DND-41 (cell line): ENCODE results near the gene GALNTL6.

Experiments used
- ATAC-seq: fragments of 200-7000 bp; cut with Tn5 transposase; 3 replicates; pipeline ENCODE4 v1.9.1; 2021; ENCODE audit warnings: low read depth; ENCODE audit not compliant: insufficient read depth
- DNase-seq: peaks from one replicate; pipeline ENCODE4 v3.0.0-alpha.2; 2020
- H2AFZ ChIP-seq: 2 replicates; pipeline ENCODE4 v1.6.0; 2012; ENCODE audit warnings: low read depth, low read length
- H3K27ac ChIP-seq: 2 replicates; pipeline ENCODE4 v1.5.1; 2012; ENCODE audit warnings: low read length, inconsistent platforms
- H3K27me3 ChIP-seq: fragments of 200-600 bp; sonication (generic); 2 replicates; pipeline ENCODE4 v1.6.0; 2012; ENCODE audit warnings: low read length, mild to moderate bottlenecking, inconsistent platforms; ENCODE audit not compliant: insufficient read depth, poor library complexity
- H3K36me3 ChIP-seq: 2 replicates; pipeline ENCODE4 v1.5.1; 2012; ENCODE audit warnings: low read length, inconsistent platforms; ENCODE audit not compliant: insufficient read depth
- H3K4me1 ChIP-seq: 2 replicates; pipeline ENCODE4 v1.5.1; 2012; ENCODE audit warnings: mild to moderate bottlenecking, low read length; ENCODE audit not compliant: insufficient read depth
- H3K4me2 ChIP-seq: 2 replicates; pipeline ENCODE4 v1.6.0; 2012; ENCODE audit warnings: mild to moderate bottlenecking, moderate library complexity, low read length, inconsistent platforms; ENCODE audit not compliant: insufficient read depth
- H3K4me3 ChIP-seq, 2 experiments: fragments of 200-600 bp in 1 of 2; shearing (Covaris generic) in 1 of 2; 2 replicates each; pipeline ENCODE4 v1.5.1; 2012 to 2016; ENCODE audit warnings: inconsistent platforms in 2 of 2, low read length in 2 of 2, mild to moderate bottlenecking in 2 of 2, low read depth in 1 of 2, moderate library complexity in 1 of 2
- H3K79me2 ChIP-seq: 2 replicates; pipeline ENCODE4 v1.6.0; 2012; ENCODE audit warnings: low read length, inconsistent platforms; ENCODE audit not compliant: insufficient read depth
- H3K9ac ChIP-seq: 2 replicates; pipeline ENCODE4 v1.6.0; 2012; ENCODE audit warnings: low read depth, mild to moderate bottlenecking, inconsistent platforms, low read length, moderate library complexity
- H3K9me3 ChIP-seq: 2 replicates; pipeline ENCODE4 v1.5.1; 2012; ENCODE audit warnings: low read length, moderate library complexity, mild to moderate bottlenecking, inconsistent platforms; ENCODE audit not compliant: insufficient read depth, severe bottlenecking
- H4K20me1 ChIP-seq: 2 replicates; pipeline ENCODE4 v1.6.0; 2012; ENCODE audit warnings: low read length; ENCODE audit not compliant: insufficient read depth
- EZH2 ChIP-seq: IDR thresholded peaks from 3 replicates; pipeline ENCODE4 v1.6.1; 2012; ENCODE audit warnings: borderline replicate concordance, low read depth, mild to moderate bottlenecking, moderate library complexity, low read length, inconsistent platforms; ENCODE audit not compliant: severe bottlenecking
- TF ChIP-seq, protein P1 (sequence below): IDR thresholded peaks from 2 replicates; pipeline ENCODE4 v1.5.1; 2012; ENCODE audit warnings: borderline replicate concordance, low read length, moderate library complexity, mild to moderate bottlenecking; ENCODE audit not compliant: poor library complexity, severe bottlenecking; ENCODE audit errors: extremely low read depth

The GALNTL6 gene

DNA sequence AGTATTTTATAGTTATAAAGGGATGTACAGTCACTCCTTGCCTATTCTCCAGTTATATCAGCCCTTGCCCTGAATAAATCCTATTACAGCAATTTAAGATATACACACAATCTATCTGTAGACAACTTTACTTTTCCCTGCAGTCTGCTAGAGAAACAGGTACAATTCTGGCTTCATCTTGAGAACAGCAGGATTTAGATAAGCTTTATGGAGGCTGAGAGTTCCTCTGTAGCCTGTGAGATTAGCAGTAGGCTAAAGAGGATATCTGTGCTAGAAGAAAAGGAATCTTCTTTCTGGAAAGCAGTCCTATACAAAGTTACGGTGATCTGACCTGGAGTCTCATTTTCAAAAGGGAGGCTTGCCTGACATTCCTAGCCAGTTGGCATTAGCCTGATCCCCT lies 290.3 kb downstream of the GALNTL6 start:
- TF ChIP-seq, protein P1, sequence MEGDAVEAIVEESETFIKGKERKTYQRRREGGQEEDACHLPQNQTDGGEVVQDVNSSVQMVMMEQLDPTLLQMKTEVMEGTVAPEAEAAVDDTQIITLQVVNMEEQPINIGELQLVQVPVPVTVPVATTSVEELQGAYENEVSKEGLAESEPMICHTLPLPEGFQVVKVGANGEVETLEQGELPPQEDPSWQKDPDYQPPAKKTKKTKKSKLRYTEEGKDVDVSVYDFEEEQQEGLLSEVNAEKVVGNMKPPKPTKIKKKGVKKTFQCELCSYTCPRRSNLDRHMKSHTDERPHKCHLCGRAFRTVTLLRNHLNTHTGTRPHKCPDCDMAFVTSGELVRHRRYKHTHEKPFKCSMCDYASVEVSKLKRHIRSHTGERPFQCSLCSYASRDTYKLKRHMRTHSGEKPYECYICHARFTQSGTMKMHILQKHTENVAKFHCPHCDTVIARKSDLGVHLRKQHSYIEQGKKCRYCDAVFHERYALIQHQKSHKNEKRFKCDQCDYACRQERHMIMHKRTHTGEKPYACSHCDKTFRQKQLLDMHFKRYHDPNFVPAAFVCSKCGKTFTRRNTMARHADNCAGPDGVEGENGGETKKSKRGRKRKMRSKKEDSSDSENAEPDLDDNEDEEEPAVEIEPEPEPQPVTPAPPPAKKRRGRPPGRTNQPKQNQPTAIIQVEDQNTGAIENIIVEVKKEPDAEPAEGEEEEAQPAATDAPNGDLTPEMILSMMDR, result no peak
- no peak for TF ChIP-seq EZH2
- H3K27me3 ChIP-seq, result no peaks in the 10 kb centered on the region
- H4K20me1 ChIP-seq, result no peaks in the 10 kb centered on the region
- H3K79me2 ChIP-seq, result no peaks in the 10 kb centered on the region
- ATAC-seq (no peak), DNase-seq (no peak)
- H3K36me3 ChIP-seq, result no peaks in the 10 kb centered on the region
- H3K9ac ChIP-seq, result no peak overlapping the region
- H3K4me2 ChIP-seq, result no peak overlapping the region
- H2AFZ ChIP-seq, result no peak overlapping the region
- no peaks in the 10 kb centered on the region for H3K9me3 ChIP-seq
- no peak overlapping the region for H3K27ac ChIP-seq
- no peak overlapping the region for H3K4me3 ChIP-seq
- no peaks in the 10 kb centered on the region for H3K4me1 ChIP-seq

DNA sequence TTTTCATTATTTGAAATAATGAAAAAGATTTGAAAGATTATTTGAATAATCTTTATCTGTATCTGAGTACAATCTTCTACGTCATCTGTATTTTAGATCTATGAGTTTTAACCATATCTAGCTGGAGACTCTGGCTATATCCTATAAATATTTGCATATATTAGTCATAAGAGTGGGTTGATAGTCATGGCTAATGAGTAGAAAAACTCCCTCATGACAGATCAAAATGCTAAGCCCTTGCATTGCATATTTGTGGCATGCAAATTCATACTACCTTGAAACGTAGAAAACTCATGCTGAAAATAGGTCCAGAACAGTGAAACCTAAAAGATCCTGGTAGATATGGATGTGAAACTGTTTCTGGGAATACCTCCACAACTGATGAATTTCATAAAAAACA lies 291.3 kb downstream of the GALNTL6 start:
- DNase-seq, result no peak
- Histone ChIP-seq H3K4me1 (no peaks in the 10 kb centered on the region), H3K9me3 (no peaks in the 10 kb centered on the region), H2AFZ (no peak overlapping the region), H3K79me2 (no peaks in the 10 kb centered on the region), H3K4me3 (no peak overlapping the region), H3K27me3 (no peaks in the 10 kb centered on the region), H3K36me3 (no peaks in the 10 kb centered on the region), H3K27ac (no peak overlapping the region), H3K9ac (no peak overlapping the region), H3K4me2 (no peak overlapping the region), H4K20me1 (no peaks in the 10 kb centered on the region)
- no peak for ATAC-seq
- no peak for TF ChIP-seq EZH2
- TF ChIP-seq, protein P1, result no peak

DNA sequence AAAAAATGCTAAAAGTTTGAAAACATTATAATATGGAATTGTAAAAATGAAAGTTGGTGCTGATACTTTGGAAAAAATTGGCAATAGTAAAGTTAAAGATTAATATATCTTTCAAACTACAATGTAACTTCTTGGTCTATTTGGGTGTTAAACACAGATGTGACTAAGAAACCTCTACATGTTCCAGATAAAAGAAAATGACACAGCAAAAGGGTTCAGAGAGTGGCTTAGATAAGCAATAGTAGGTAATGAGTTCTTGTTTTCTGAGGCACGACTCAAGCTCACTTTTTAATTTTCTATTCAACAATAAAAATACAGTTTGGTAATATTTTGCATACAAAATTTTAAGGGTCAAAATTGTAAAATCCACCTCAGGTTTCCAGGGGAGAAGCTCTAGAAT lies 292.7 kb downstream of the GALNTL6 start:
- no peaks in the 10 kb centered on the region for H3K36me3 ChIP-seq
- no peaks in the 10 kb centered on the region for H3K27me3 ChIP-seq
- H3K9ac ChIP-seq, result no peak overlapping the region
- no peaks in the 10 kb centered on the region for H3K9me3 ChIP-seq
- no peak for DNase-seq
- no peak for ATAC-seq
- no peaks in the 10 kb centered on the region for H4K20me1 ChIP-seq
- H2AFZ ChIP-seq, result no peak overlapping the region
- no peaks in the 10 kb centered on the region for H3K4me1 ChIP-seq
- H3K4me3 ChIP-seq, result no peak overlapping the region
- no peaks in the 10 kb centered on the region for H3K79me2 ChIP-seq
- H3K27ac ChIP-seq, result no peak overlapping the region
- no peak overlapping the region for H3K4me2 ChIP-seq
- TF ChIP-seq EZH2, result no peak
- TF ChIP-seq, protein P1, result no peak

DNA sequence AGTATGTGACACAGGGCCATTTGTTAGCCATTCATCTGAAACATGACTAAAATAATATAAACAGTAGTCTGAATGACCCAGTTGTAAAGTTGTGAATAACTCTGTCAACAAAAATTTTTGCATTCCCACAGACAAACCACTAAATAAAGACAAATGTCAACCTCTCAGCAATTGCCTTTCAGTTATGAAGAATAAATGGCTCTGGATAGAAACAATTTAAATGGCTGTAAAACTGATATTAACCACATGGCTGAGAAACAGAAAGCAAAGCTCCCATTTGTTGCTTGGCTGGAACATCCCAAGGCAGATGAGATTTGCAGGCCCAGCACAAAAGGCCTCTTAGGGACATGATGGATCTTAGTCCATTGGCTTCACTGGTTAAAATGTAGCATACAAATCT lies 296.3 kb downstream of the GALNTL6 start:
- Histone ChIP-seq H3K36me3 (no peaks in the 10 kb centered on the region), H3K4me1 (no peaks in the 10 kb centered on the region), H3K9me3 (no peaks in the 10 kb centered on the region), H3K27ac (no peak overlapping the region), H2AFZ (no peak overlapping the region), H3K27me3 (no peaks in the 10 kb centered on the region), H3K9ac (no peak overlapping the region), H3K4me3 (no peak overlapping the region), H3K79me2 (no peaks in the 10 kb centered on the region), H4K20me1 (no peaks in the 10 kb centered on the region), H3K4me2 (no peak overlapping the region)
- ATAC-seq (no peak), DNase-seq (no peak)
- no peak for TF ChIP-seq EZH2
- TF ChIP-seq, protein P1, result no peak
